ENCODE results near the gene IMP4. TPM values are rescaled to one million over a fixed set of nuclear protein-coding genes. Genes with fewer than 3 reads are reported as not detected.

The IMP4 gene
- total and polyA plus RNA-seq, 2 of the 13 experiments (the other 11 are each of a cell fraction or from before 2014, with no cell fraction given), result 142 to 158 TPM

DNA sequence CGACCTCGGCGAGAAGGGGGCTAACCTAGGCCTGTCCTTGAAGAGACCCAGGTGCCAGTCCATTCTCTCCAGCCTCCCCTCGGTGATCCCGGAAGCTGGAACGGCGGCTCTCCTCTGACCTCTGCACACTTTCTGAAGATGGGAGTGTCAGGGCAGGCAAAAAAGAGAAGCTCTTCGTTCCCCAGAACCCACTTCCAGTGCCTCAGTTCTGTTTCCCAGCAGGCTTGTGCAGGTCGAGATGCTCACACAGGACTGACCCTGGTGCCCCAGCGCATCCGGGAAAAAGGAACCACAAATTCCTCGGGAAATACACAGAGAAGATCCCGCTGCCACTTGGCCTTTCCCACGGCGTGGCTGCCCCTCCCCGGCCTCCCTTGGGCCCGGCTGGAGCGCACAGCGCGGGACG lies 12.5 kb downstream of the IMP4 start:
- intact Hi-C loops (cut with micrococcal nuclease; ENCODE audit: unreplicated experiment), result loop anchor here (1.0 to 5.0 kb wide), 2 partner anchors 13 to 37 kb away; partner anchors contain the start of gene IMP4
- peak overlapping the region; percentile 86 for H3K9ac ChIP-seq (ENCODE audit: insufficient read depth, low read depth, low read length)
- 0% methylated on average over 14 of the region's 21 CpGs for WGBS (ENCODE audit: low lambda C conversion rate)
- H3K4me1 ChIP-seq (ENCODE audit: insufficient read depth, low read length), result peaks cover 30% of the 10 kb centered on the region
- FAIRE-seq (peak; percentile 48), DNase-seq (ENCODE audit: low spot score) (no peak), ATAC-seq (peak; percentile 12)
- H4K20me1 ChIP-seq (ENCODE audit: insufficient read depth, low read length), result no peaks in the 10 kb centered on the region; the same call in 1 of the 2 replicates
- no peaks in the 10 kb centered on the region for H3K36me3 ChIP-seq (replicated peaks in 1 of 2; ENCODE audit: control insufficient read depth in 1 of 2, insufficient read depth in 2 of 2, low read length in 2 of 2)
- no peaks in the 10 kb centered on the region for H3K9me3 ChIP-seq (ENCODE audit: low read length)
- H3K79me2 ChIP-seq (ENCODE audit: insufficient read depth, low read length), result peaks cover 6% of the 10 kb centered on the region
- peak overlapping the region; percentile 73 for H3K27ac ChIP-seq (ENCODE audit: extremely low read length, insufficient read depth, low read length)
- in situ Hi-C loops (cut with HindIII; ENCODE audit: extremely low pct_ligation_motif_present, low pct_unique_long_range_greater_than_20kb), result no loop called here
- POLR2A ChIA-PET, result interaction anchor here (1.1 to 5.7 kb wide), 7 partner anchors 12 to 174 kb away, joined by 3 to 120 read pairs (median 5); partner anchors contain the start of genes IMP4 and SMPD4
- H3K27me3 ChIP-seq (ENCODE audit: control insufficient read depth in 1 of 2, insufficient read depth in 2 of 2, low read length in 2 of 2), result no peaks in the 10 kb centered on the region; a peak in 1 of 5 replicates
- peak overlapping the region; percentile 74 to 97 (median 94) for H3K4me3 ChIP-seq (replicated peaks in 1 of 3; ENCODE audit: insufficient read depth in 1 of 3, low read depth in 2 of 3, low read length in 3 of 3)
- CTCF ChIA-PET (ENCODE audit: low intra/inter-chr PET ratio, low total read pairs), result no interaction called here
- H2AFZ ChIP-seq (ENCODE audit: low read length), result peak overlapping the region; percentile 39
- H3K4me2 ChIP-seq (ENCODE audit: low read depth, low read length), result peak overlapping the region; percentile 92
- no TSS peak for BruUV-seq (replicated peaks)
- TF ChIP-seq KLF15 (CRISPR knock-in tag; IDR thresholded peaks at IDR 0.05; ENCODE audit: borderline replicate concordance) (no peak), ELF1 (CRISPR knock-in tag; IDR thresholded peaks at IDR 0.05) (peak; percentile 81), NFRKB (IDR thresholded peaks at IDR 0.05) (no peak), YY1 (IDR thresholded peaks at IDR 0.05; ENCODE audit: insufficient read depth, insufficient replicate concordance, low read depth, low read length) (no peak), ZSCAN12 (CRISPR knock-in tag; IDR thresholded peaks at IDR 0.05) (peak; percentile 36; the same call in 1 of the 2 replicates), ZBTB3 (CRISPR knock-in tag; IDR thresholded peaks at IDR 0.05; ENCODE audit: borderline replicate concordance, low read depth) (0 out of 2 replicates have a peak, but pooled peaks have one; percentile 4), ZNF446 (CRISPR knock-in tag; IDR thresholded peaks at IDR 0.05) (no peak), SIX4 (CRISPR knock-in tag; IDR thresholded peaks at IDR 0.05) (no peak), ZNF451 (CRISPR knock-in tag; IDR thresholded peaks at IDR 0.05) (0 out of 2 replicates have a peak, but pooled peaks have one; percentile 2)
- TF ChIP-seq, protein P1, sequence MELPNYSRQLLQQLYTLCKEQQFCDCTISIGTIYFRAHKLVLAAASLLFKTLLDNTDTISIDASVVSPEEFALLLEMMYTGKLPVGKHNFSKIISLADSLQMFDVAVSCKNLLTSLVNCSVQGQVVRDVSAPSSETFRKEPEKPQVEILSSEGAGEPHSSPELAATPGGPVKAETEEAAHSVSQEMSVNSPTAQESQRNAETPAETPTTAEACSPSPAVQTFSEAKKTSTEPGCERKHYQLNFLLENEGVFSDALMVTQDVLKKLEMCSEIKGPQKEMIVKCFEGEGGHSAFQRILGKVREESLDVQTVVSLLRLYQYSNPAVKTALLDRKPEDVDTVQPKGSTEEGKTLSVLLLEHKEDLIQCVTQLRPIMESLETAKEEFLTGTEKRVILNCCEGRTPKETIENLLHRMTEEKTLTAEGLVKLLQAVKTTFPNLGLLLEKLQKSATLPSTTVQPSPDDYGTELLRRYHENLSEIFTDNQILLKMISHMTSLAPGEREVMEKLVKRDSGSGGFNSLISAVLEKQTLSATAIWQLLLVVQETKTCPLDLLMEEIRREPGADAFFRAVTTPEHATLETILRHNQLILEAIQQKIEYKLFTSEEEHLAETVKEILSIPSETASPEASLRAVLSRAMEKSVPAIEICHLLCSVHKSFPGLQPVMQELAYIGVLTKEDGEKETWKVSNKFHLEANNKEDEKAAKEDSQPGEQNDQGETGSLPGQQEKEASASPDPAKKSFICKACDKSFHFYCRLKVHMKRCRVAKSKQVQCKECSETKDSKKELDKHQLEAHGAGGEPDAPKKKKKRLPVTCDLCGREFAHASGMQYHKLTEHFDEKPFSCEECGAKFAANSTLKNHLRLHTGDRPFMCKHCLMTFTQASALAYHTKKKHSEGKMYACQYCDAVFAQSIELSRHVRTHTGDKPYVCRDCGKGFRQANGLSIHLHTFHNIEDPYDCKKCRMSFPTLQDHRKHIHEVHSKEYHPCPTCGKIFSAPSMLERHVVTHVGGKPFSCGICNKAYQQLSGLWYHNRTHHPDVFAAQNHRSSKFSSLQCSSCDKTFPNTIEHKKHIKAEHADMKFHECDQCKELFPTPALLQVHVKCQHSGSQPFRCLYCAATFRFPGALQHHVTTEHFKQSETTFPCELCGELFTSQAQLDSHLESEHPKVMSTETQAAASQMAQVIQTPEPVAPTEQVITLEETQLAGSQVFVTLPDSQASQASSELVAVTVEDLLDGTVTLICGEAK (IDR thresholded peaks at IDR 0.05), result no peak
- TF ChIP-seq, protein P1 (CRISPR knock-in tag; IDR thresholded peaks at IDR 0.05), result 0 out of 2 replicates have a peak, but pooled peaks have one; percentile 14
- TF ChIP-seq, protein P2, sequence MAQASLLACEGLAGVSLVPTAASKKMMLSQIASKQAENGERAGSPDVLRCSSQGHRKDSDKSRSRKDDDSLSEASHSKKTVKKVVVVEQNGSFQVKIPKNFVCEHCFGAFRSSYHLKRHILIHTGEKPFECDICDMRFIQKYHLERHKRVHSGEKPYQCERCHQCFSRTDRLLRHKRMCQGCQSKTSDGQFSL (CRISPR knock-in tag; IDR thresholded peaks at IDR 0.05), result no peak
